ENCODE data around the gene ZBTB20.

- TF ChIP-seq CTCF (IDR thresholded peaks at IDR 0.05; ENCODE audit: low read length) (no peak), EZH2 (optimal IDR thresholded peaks at IDR 0.05; ENCODE audit: low read depth, low read length) (no peak), EZH2phosphoT487 (IDR thresholded peaks at IDR 0.05; ENCODE audit: low read length) (no peak)
Observed at GRCh38 chr3:114697401-114697800, 449.7 kb downstream of the ZBTB20 start.

Measured in MM.1S (cell line).